Astrocyte of the cerebellum (primary cell): ENCODE data around the gene PIK3R2.
"Not testable (repeated sequence)": the region's sequence is repeated elsewhere in the genome, so short reads cannot be mapped to it uniquely, and the experiment has no call there.

ENCODE experiments used
- DNase-seq: peaks from one replicate; pipeline ENCODE4 v3.0.0-alpha.2; 2011; ENCODE audit warnings: low read depth
- H3K4me3 ChIP-seq: 2 replicates; pipeline ENCODE4 v1.5.1; 2011; ENCODE audit warnings: mild to moderate bottlenecking, low read depth, low read length, moderate library complexity
- CTCF ChIP-seq: IDR thresholded peaks from 2 replicates; pipeline ENCODE4 v1.5.1; 2012; ENCODE audit warnings: low read length, low read depth, moderate library complexity, mild to moderate bottlenecking; ENCODE audit errors: missing control alignments
- in situ Hi-C: cut with HindIII; loops from 2 replicates; pipeline ENCODE4 v1.10.0; 2017; ENCODE audit warnings: low sequenced_read_pairs

Gene PIK3R2

GRCh38 chr19:18152817-18153555 is at the start of gene PIK3R2:
TSS of gene PIK3R2 (plus strand) at chr19:18153163. CDS start at chr19:18155880, 2,717 bp downstream.
- DNase-seq, result peak; percentile 98
- TF ChIP-seq CTCF, result no peak
- H3K4me3 ChIP-seq, result peak within 1 kb of the TSS; percentile 92
- in situ Hi-C loops, result no loop called here

- no peak for DNase-seq
- in situ Hi-C loops, result loop anchor here (10.0 kb wide), 1 partner anchor 80 kb away; no protein-coding TSS in a partner anchor
- no peak for TF ChIP-seq CTCF
- peak overlapping the region; percentile 29 for H3K4me3 ChIP-seq
Measured at GRCh38 chr19:18104793-18105131, 48.2 kb upstream of the PIK3R2 start.

- in situ Hi-C loops, result loop anchor here (10.0 kb wide), 1 partner anchor 80 kb away; no protein-coding TSS in a partner anchor
- not testable (repeated sequence) for H3K4me3 ChIP-seq, DNase-seq
Measured at GRCh38 chr19:18105259-18105658, 47.7 kb upstream of the PIK3R2 start.

GRCh38 chr19:18107235-18107634 is 45.7 kb upstream of the PIK3R2 start:
- no peak for TF ChIP-seq CTCF
- in situ Hi-C loops, result loop anchor here (10.0 kb wide), 1 partner anchor 78 kb away; no protein-coding TSS in a partner anchor
- H3K4me3 ChIP-seq, result no peak overlapping the region
- DNase-seq, result no peak

GRCh38 chr19:18108897-18109296 is 44.1 kb upstream of the PIK3R2 start:
- no peak overlapping the region for H3K4me3 ChIP-seq
- in situ Hi-C loops, result loop anchor here (10.0 kb wide), 1 partner anchor 76 kb away; no protein-coding TSS in a partner anchor
- DNase-seq, result no peak
- TF ChIP-seq CTCF, result no peak

GRCh38 chr19:18109341-18109732 is 43.6 kb upstream of the PIK3R2 start:
- H3K4me3 ChIP-seq, result peak overlapping the region; percentile 57
- TF ChIP-seq CTCF, result no peak
- in situ Hi-C loops, result loop anchor here (10.0 kb wide), 1 partner anchor 75 kb away; no protein-coding TSS in a partner anchor
- no peak for DNase-seq

GRCh38 chr19:18109733-18110608 is 43.0 kb upstream of the PIK3R2 start:
- no peak for DNase-seq
- no peak for TF ChIP-seq CTCF
- H3K4me3 ChIP-seq, result peak overlapping the region; percentile 57
- in situ Hi-C loops, result loop anchor here (10.0 kb wide), 1 partner anchor 75 kb away; no protein-coding TSS in a partner anchor
